NCI-H1105 treated with DMSO at 0.1 percent for 48 hours (cell line): ENCODE measurements around the gene ORC3.

Experiments used
- DNase-seq: peaks from one replicate; lab custom pipeline; 2025; lab: John Stamatoyannopoulos, UW

Gene ORC3

DNA sequence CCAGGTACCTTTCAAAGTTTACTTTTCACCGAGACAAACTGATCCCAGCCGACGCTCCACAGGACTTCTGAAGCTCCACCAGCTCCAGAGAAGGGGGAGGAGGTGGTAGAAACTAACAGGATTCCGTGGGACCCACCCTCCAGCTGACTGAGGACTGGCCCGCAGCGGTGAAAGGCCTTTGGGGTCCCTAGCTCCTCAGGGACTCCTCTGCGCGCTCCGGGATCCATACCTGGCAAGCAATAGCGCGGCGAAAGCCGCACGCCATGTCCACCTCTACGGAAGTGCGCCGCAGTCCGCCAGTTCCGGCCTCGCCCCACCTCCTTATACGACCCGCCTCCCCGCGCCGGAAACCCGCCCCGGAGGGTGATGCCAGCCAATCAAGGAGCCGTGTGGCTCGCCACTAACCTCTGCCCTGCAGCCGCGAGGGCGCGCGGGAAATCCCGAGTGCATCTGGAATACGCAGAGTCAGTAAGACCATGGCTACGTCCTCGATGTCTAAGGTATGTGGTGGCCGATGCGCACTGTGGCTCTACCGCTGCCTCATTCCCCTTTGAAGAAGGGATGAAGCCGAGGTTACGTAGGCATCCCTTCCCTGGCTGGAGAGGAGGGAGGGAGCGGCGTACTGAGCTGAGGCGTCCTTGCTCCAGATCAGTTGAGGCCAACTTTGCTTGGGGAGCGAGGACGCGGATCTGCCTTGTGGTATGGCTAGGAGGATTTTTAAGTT is at the start of gene ORC3, which contains the start of gene RARS2:
TSS of gene ORC3 (plus strand) at position 443 of the 724 bp plus-strand sequence. CDS start at position 477, 34 bp downstream.
TSS of gene RARS2 (minus strand) at position 295 of the 724 bp plus-strand sequence. CDS start at position 265, 30 bp downstream.
- DNase-seq, result peak; percentile 94

DNA sequence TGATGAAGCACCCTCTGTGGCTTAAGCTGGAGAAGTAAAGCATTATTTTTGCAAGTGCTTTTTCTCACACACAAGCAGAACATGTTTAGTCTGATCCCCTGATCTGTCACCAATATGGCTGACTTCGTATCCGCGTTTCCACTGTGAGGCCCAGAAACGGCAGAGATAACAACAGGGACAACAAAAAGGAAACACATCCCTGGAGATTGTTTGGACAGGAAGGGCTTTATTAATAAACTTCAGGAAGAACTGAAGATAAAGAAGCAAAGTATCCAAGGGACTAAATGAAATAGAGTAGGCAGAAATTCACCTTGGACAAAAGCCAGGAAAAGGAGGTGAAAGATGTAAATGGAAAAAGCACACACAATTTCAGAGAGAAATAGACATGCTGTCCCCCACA is 49.4 kb upstream of the ORC3 start:
- DNase-seq, result no peak

DNA sequence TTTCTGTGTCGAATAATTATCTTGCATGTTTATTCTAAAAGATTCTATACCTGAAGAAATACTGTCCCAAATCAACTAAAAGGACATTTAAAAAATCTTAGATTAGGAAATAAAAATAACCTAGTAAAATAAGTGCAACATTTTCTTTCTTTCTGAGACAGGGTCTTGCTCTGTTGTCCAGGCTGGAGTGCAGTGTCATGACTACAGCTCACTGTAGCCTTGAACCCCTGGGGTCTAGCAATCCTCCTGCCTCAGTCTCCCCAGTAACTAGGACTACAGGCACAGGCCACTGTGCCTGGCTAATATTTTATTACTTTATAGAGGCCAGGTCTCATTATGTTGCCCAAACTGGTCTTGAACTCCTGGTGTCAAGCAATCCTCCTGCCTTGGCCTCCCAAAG is 48.9 kb upstream of the ORC3 start:
- no peak for DNase-seq

DNA sequence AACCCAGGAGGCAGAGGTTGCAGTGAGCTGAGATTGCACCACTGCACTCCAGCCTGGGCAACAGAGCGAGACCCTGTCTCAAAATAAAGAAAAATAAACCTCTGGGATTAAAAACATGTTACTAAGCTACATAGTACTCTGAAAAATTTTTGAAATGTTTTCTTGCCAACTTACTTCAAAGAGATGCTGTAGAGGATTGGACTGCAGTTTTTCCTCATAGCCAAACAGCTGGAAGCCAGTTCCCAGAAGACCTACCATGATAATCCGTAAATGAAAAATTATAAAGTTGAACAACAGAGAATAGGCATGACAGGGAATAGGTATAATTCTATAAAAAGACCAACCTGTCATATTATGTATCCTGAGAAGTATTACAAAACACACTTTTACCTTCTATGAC is 48.2 kb upstream of the ORC3 start:
- DNase-seq, result no peak

DNA sequence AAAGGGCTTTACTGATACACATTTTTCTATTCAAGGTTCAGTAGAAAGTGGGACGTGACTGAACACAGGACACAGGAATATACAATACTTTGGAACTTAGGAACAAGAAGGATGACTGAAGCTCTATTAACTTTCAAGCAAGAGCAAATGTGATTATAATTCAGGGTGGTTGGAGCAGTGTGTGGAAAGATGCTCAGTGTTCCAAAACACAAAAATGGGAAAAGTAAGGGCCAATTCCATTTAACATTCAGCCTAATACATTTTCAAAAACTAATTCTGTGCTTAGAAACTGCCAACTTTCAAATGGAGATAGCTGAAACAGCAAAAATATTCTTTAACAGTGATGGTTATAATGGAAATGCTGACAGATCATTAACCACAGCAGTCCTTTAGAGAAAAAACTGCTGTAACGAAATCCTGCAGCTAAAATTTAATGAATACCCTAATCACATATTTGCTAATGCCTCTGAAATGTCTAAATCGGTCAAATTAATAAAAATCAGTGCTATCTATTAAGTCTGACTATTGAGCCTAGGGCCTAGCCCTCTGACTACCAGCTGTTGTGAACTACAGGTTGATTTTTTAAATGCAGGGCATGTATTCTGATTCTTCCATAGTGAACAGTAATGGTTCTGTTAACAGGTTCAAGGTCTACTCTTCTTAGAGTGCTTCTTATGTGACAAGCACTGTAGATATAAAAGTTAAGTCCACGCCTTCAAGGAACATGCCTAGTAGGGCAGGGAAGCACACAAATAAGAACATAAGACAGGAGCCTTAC is 46.0 kb upstream of the ORC3 start:
- DNase-seq, result no peak

DNA sequence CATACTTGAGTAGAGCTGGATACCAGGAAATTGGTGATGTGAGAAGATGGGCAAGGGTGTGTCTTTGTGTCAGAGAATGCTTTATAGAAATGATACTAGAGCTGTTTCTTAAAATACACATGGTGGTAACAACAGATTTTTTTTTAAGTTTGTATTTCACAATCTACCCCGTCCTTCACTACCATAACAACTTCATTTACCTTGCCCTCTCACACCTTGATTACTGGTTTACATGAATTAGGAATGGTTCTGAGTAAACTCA is 45.5 kb upstream of the ORC3 start:
- no peak for DNase-seq

DNA sequence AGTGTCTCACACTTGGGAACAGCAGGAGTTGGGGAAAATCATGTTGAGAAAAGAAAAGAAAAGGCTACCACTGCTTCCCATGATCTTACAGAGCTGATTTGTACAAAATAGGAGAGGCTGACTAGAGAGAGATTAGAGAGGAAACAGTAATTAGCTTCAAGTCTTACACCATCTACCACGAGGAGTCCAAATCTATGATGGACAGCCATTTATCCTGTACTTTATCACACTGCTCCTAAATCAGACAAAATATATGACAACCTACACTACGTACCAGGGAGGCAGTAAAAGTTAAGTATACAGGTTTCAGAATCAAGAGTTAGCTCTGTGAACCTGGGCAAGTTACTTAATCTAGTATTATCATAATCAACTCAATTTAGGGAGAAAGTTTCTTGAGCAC is 38.1 kb upstream of the ORC3 start:
- no peak for DNase-seq

DNA sequence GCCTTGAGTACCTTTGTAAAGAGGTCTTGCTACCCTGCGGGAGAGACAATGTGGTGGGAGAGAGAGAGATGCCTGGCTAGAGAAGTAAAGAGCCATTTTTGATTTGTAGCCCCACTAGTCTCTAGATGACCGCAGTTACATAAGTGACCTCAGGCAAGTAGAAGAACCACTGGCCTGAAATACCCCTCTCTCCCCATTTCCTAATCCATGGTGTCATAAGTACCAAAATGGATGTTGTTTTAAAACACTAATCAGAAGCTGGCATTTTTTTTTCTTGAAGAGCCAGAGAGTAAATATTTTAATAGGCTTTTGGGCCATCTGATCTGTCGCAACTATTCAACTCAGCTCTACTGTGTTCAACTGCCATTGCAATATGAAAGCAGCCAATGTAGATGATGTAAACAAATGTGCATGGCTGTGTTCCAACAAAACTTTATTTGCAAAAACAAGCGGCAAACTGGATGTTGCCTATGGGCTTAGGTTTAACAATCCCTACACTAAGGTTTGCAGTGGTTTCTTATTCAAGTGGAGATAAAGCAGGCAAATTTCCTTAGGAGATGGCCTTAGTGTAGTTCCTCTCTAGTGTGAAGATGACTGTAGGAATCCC is 36.7 kb upstream of the ORC3 start:
- DNase-seq, result no peak

DNA sequence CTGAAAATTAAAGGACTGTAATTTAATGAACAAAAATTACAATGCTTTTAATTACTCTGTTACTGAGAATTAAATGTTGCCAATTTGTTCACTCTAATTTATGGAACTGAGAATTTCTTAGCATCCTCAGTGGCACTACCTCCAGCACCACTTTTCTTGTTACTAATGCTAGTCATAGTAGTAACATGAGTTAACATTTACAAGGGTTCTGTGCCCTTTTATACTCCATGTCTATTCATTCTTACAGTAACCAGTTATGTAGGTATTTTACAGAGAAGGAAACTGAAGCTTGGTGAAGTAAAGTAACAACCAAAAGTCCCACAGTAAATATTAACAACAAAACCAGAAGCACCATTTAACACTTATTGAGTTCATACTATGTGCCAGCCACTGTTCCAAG is 34.4 kb upstream of the ORC3 start:
- DNase-seq, result no peak

DNA sequence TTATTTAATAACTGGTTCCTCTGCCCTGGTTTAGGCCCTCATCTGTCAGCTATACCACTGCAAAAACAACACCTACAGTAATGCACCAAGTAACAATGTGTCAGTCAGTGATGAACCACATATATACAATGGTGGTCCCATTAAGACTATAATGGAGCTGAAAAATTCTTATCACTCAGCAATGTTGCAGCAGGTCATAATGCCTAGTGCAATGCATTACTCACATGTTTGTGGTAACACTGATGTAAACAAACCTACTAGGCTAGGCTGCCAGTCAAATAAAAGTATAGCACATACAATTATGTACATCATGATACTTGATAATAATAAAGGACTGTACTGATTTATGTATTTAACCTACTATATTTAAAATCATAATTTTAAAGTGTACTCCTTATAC is 31.5 kb upstream of the ORC3 start:
- DNase-seq, result no peak

DNA sequence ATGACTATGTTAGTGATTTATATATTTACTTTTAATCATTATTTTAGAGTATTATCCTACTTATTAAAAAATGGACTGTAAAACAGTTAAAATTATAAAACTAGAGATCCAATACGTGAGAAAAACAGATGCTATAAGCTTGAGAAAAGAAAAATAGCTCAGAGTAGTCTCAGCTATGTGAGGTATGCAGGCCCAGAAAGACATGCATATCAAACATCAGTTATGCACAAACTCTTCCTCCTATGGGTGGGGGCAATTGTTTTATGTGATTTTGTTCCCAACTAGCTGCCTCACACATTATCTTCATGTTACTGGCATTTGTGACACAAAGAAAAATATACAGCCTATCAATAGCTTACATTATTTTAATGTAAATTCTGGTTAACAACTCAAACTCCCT is 28.9 kb upstream of the ORC3 start:
- no peak for DNase-seq

DNA sequence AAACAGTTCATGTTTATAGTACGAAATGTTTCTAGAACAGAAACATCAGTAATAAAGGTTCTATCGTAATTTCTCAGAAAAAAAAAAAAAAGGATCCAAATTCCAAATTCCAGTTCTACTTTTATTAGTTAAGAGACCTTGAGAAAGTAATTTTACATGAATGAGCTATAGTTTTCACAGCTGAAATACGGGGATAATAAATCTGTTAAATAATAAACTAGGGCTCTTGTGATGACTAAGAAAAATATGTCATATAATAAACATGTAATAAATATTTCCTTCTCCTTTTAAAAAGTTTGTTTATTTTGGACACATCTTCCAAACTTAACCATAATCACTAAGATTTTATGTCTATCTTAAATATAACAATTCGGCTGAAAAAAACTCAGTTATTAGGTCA is 17.9 kb upstream of the ORC3 start:
- no peak for DNase-seq

DNA sequence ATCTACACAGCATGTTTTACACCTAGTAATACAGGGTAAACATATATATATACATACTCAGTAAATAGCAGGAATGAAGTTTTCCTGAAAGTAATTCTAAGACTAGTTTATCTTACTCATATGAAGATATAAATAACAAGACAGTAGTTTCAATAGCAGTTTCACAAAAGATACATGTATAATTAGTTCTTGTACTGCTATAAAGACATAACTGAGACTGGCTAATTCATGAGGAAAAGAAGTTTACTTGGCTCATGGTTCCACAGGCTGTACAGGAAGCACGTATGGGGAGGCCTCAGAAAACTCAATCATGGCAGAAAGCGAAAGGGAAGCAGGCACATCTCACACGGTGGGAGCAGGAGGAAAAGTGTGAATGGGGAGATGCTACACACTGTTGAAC is 17.1 kb upstream of the ORC3 start:
- DNase-seq, result no peak

DNA sequence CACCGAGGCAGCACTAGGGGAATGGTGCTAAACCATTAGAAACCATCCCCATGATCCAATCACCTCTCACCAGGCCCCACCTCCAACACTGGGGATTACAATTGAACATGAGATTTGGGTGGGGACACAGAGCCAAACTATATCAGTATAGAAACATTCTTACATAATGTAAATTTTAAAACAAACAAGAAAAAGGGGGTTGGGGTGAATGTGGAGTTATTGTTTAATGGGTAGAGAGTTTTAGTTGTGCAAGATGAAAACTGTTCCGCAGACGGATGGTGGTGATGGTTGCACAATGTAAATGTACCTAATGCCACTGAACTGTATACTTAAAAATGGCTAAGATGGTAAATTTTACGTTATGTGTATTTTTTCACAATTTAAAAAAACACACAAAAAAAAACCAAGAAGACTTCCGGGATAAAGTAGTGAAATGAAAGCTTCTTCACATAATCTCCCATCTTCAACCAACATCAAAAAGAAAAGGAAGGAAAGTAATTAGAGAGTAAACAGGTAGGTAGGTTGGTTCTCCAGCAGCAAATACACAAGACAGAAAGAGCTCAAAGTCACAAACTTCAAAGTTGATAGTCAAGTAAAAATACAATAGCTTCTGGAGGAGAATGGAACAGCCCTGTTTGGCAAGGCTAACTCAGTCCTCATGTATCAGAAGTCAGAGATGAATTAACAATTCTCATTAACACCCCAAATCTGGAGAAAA is 16.5 kb upstream of the ORC3 start:
- DNase-seq, result no peak

DNA sequence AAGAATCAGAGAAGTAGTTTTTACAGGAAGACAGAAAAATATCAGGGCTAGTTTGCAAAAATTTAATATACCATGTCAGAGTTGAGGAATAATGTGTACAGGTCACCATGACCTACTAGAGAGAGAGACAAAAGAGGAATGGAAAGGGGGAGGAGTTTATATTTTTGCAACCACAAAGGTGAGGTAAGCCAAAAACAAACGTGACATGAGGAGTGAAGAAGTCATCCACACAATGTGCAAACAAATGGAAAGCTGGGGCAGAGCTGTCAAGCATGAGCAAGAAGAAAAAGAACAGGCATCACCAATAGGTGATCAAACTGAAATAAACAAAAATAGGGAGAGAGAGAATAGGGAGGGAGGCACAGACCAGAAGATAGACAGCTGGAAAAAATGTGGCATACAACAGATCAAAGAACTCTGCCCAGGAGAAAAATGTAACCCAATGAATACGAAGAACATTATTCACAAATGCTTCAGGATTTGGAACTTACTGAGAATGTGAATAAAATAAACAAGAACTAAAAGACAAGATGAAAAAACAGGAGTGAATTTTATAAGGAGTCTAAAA is 15.6 kb upstream of the ORC3 start:
- DNase-seq, result no peak

DNA sequence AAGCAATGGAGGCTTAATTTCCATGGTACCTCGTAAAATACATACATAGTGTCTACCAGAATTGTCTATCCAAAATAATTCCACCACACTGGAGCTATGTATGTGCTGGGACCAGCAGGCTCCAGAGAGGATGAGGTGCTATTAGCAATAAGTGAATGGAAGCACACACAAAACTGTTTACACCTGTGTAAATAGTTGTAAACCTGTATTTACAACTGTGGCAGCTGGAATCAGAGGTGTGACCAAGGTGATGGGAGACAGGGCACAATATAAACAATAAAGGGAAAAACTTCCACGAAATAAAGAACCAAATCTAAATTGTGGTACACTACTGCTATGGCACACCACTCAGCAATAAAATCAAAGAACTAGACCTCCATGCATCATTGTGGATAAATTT is 14.5 kb upstream of the ORC3 start:
- DNase-seq, result peak; percentile 10

DNA sequence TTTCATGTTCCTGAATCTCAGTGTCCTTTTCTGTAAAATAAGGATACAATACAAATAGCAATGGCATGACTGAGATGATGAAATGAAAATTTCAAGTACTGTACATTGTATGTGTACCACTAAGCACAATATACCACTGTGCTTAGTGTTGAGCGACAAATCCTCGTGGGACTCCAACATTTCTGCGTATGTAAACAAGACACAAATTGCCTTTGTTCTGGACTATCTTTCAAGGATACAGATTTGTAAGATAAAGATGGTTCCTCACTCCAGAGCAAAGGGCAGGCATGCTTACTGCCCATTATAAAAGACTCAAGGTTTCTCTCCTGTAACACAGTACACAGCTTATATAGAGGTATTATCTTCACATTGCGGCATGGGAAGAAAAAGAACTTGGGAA is 6.1 kb upstream of the ORC3 start:
- DNase-seq, result no peak

DNA sequence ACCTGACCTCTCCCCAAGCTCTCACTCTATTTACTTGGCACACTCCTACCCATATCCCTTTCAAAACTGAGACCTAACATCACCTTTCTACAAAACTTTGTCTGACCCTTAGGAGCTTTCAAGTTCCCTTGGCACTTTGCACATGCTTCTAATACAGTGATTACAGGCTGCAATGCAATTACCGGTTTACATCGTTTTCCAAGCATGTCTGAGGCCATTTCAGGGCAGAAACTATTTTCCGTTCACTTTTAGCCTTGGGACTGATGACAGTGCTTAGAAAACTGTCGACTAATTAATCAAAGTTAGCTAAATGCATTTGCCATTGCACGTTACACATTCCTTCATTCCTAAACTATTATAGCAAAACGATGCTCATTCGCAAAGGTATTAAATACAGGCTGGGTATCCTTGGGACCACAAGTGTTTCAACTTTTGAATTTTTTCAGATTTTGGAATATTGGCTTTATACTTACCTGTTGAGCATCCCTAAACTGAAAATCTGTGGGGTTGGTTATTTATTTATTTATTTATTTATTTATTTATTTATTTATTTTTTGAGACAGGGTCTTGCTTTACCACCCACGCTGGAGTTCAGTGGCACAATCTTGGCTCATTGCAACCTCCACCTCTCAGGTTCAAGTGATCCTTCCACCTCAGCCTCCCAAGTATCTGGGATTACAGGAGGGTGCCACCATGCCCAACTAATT is 3.4 kb upstream of the ORC3 start:
- DNase-seq, result no peak

DNA sequence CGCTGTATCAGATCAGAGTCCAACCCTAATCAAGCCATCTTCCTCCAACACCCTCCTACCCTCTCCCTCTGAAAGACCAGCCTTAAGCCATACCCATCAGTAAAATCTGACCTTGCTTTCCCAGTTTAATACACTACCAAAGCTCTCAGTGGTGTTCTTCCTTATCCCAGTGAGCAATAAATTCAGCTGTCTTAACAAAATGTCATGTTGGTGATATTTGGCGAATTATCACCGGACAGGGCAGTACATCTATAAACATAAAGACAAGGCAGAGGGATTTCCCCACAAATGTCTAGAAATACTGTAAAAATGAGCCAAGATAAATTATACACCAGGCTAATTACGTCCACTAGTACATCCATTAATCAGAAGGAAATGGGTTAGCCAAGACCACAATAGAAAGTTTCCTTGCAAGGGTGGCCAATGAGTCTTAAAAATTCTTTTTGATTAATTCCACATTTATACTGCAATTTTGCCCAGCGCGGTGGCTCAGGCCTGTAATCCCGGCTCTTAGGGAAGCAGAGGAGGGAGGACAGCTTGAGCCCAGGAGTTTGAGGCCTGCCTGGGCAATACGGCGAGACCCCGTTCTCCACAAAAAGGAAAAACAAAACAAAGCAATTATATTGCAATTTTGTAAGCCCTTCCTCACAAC is 1.1 kb upstream of the ORC3 start:
- DNase-seq, result no peak

DNA sequence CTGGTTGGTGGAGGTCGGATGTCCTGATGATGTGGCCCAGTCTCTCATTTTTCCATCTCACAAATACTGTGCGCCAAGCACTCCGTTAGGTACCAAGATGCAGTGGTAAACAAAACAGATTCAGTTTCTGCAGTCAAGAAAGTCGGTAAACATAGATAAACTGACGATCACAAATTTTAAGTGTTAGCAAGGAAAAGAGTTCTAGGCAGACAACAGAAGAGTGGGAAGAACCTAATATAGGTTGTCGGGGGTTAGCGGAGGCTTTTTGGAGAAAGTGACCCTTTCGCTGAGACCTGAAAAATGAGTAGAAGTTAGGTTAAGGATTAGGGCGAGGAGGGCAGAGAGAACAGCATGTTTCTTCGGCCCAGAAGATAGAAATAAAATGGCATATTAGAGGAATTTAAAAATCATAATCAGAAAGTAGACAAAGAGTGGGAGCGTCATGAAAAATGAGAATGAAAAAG is 514 bp downstream of the ORC3 start:
- no peak for DNase-seq

DNA sequence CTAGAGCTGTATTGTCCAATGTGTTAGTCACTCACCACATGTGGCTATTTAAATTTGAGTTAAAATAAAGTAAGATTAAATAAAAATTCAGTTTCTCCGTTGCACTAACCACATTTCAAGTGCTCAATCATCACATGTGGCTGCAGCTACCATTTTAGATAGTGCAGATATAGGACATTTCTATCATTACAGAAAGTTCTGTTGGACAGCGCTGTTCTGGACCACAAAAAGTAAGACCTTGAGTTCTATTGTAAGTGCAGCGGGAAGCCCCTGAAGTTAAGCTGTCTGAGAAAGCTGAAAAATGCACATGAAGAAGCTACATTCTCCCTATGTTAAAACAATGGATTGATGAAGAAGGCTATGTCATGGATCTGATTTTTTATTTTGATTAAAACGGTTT is 1.1 kb downstream of the ORC3 start:
- no peak for DNase-seq
